Neural progenitor cell (in vitro differentiated cells): Measurements from ENCODE around the gene LYZL2. TPM values are rescaled to one million over a fixed set of nuclear protein-coding genes. Genes with fewer than 3 reads are reported as not detected.
"Not testable (repeated sequence)": the region's sequence is repeated elsewhere in the genome, so short reads cannot be mapped to it uniquely, and the experiment has no call there.

Experiments used
- DNase-seq: peaks from one replicate; pipeline ENCODE4 v3.0.0-alpha.2; 2016; ENCODE audit warnings: low spot score
- H2AFZ ChIP-seq: fragments of 200-600 bp; sonication (generic); replicated peaks from 2 replicates; pipeline ENCODE4 v1.6.1; 2016; ENCODE audit warnings: antibody characterized with exemption
- H3F3A ChIP-seq: fragments of 200-600 bp; sonication (generic); 2 replicates; pipeline ENCODE4 v1.6.1; 2016; ENCODE audit warnings: antibody characterized with exemption, low read depth
- H3K27ac ChIP-seq: fragments of 200-600 bp; sonication (generic); 2 replicates; pipeline ENCODE4 v1.5.1; 2016; ENCODE audit warnings: mild to moderate bottlenecking
- H3K27me3 ChIP-seq: fragments of 200-600 bp; sonication (generic); 2 replicates; pipeline ENCODE4 v1.6.1; 2016; ENCODE audit warnings: mild to moderate bottlenecking, moderate library complexity
- H3K36me3 ChIP-seq: fragments of 200-600 bp; sonication (generic); 2 replicates; pipeline ENCODE4 v1.5.1; 2016
- H3K4me1 ChIP-seq: fragments of 200-600 bp; sonication (generic); 2 replicates; pipeline ENCODE4 v1.6.1; 2016; ENCODE audit warnings: mixed run types
- H3K4me2 ChIP-seq: fragments of 200-600 bp; sonication (generic); 2 replicates; pipeline ENCODE4 v1.6.1; 2016
- H3K4me3 ChIP-seq: fragments of 200-600 bp; sonication (generic); 2 replicates; pipeline ENCODE4 v1.5.1; 2016
- H3K79me2 ChIP-seq: fragments of 200-600 bp; sonication (generic); 2 replicates; pipeline ENCODE4 v1.6.1; 2016; ENCODE audit warnings: low read depth
- H3K9ac ChIP-seq: fragments of 200-600 bp; sonication (generic); 2 replicates; pipeline ENCODE4 v1.6.1; 2016
- H3K9me3 ChIP-seq: fragments of 200-600 bp; sonication (generic); 2 replicates; pipeline ENCODE4 v1.5.1; 2016; ENCODE audit warnings: low read depth
- H4K20me1 ChIP-seq: fragments of 200-600 bp; sonication (generic); 2 replicates; pipeline ENCODE4 v1.6.1; 2016; ENCODE audit warnings: low read depth
- H3K27ac Mint-ChIP-seq: 3 replicates; pipeline ENCODE4 v1.8.0; 2021; ENCODE audit warnings: mixed read lengths
- H3K27me3 Mint-ChIP-seq: 2 replicates; pipeline ENCODE4 v1.8.0; 2022; ENCODE audit warnings: low read depth, mild to moderate bottlenecking, inconsistent platforms, moderate library complexity, mixed read lengths; ENCODE audit not compliant: insufficient read depth
- H3K36me3 Mint-ChIP-seq: 3 replicates; pipeline ENCODE4 v1.8.0; 2021; ENCODE audit warnings: mixed read lengths
- H3K4me1 Mint-ChIP-seq: 3 replicates; pipeline ENCODE4 v1.8.0; 2021; ENCODE audit warnings: mixed read lengths
- H3K4me3 Mint-ChIP-seq: 3 replicates; pipeline ENCODE4 v1.8.0; 2021; ENCODE audit warnings: mild to moderate bottlenecking, moderate library complexity, mixed read lengths
- H3K9me3 Mint-ChIP-seq: 3 replicates; pipeline ENCODE4 v1.8.0; 2020; ENCODE audit warnings: mixed read lengths
- CTCF ChIP-seq: fragments of 200-600 bp; sonication (generic); IDR thresholded peaks from 2 replicates; pipeline ENCODE4 v1.5.1; 2017; ENCODE audit warnings: antibody characterized with exemption, mild to moderate bottlenecking
- EZH2 ChIP-seq: fragments of 200-600 bp; sonication (generic); IDR thresholded peaks from 2 replicates; pipeline ENCODE4 v1.6.1; 2017; ENCODE audit warnings: antibody characterized with exemption, mild to moderate bottlenecking, moderate library complexity
- EZH2phosphoT487 ChIP-seq: fragments of 200-600 bp; sonication (generic); IDR thresholded peaks from 2 replicates; pipeline ENCODE4 v1.6.1; 2017; ENCODE audit warnings: antibody characterized with exemption
- total RNA-seq: library from RNA; depleted of rRNA; stranded (reverse); fragments of >200 nt; gene quantifications from 2 replicates; pipeline ENCODE4 v1.2.3, GENCODE V29; 2015; ENCODE audit warnings: low replicate concordance

The LYZL2 gene
- total RNA-seq, 1 donor from 2014 or later, result not detected

- DNase-seq, result no peak
- H3K36me3 ChIP-seq, result no peaks in the 10 kb centered on the region
- H3K27ac Mint-ChIP-seq, result no peak overlapping the region
- H2AFZ ChIP-seq, result no peak overlapping the region
- H3K9ac ChIP-seq, result no peak overlapping the region
- no peak overlapping the region for H3K27ac ChIP-seq
- TF ChIP-seq EZH2phosphoT487 (no peak), CTCF (no peak), EZH2 (no peak)
- peaks cover 24% of the 10 kb centered on the region for H3K4me1 Mint-ChIP-seq
- no peaks in the 10 kb centered on the region for H3F3A ChIP-seq
- H3K79me2 ChIP-seq, result no peaks in the 10 kb centered on the region
- H3K4me2 ChIP-seq, result no peak overlapping the region
- no peak overlapping the region for H3K4me3 ChIP-seq
- peaks cover 5% of the 10 kb centered on the region for H3K9me3 Mint-ChIP-seq
- H3K27me3 Mint-ChIP-seq, result peaks cover 17% of the 10 kb centered on the region
- no peaks in the 10 kb centered on the region for H3K27me3 ChIP-seq
- H3K36me3 Mint-ChIP-seq, result peaks cover 5% of the 10 kb centered on the region
- H3K9me3 ChIP-seq, result no peaks in the 10 kb centered on the region
- H3K4me3 Mint-ChIP-seq, result no peak overlapping the region
- H4K20me1 ChIP-seq, result no peaks in the 10 kb centered on the region
- peaks cover 4% of the 10 kb centered on the region for H3K4me1 ChIP-seq
Measured at GRCh38 chr10:30606313-30606712, 23.2 kb downstream of the LYZL2 start.

- Mint-ChIP-seq H3K27ac (peak overlapping the region; percentile 10), H3K4me3 (peak overlapping the region; percentile 0), H3K4me1 (peaks cover 24% of the 10 kb centered on the region), H3K27me3 (peaks cover 19% of the 10 kb centered on the region)
- not testable (repeated sequence) for H3K9me3 ChIP-seq, H3K36me3 ChIP-seq, H3F3A ChIP-seq, H3K9ac ChIP-seq, H3K27ac ChIP-seq, H3K27me3 ChIP-seq, H3K36me3 Mint-ChIP-seq, H3K4me2 ChIP-seq, H3K4me3 ChIP-seq, H3K4me1 ChIP-seq, DNase-seq, H3K79me2 ChIP-seq, H2AFZ ChIP-seq, H4K20me1 ChIP-seq, H3K9me3 Mint-ChIP-seq
Measured at GRCh38 chr10:30605341-30606121, 24.0 kb downstream of the LYZL2 start.

GRCh38 chr10:30603589-30603988 is 26.0 kb downstream of the LYZL2 start:
- Histone ChIP-seq H3K27ac (no peak overlapping the region), H2AFZ (no peak overlapping the region), H3K9me3 (no peaks in the 10 kb centered on the region), H3K4me1 (peaks cover 4% of the 10 kb centered on the region), H3K27me3 (no peaks in the 10 kb centered on the region), H4K20me1 (no peaks in the 10 kb centered on the region), H3K4me2 (no peak overlapping the region), H3F3A (no peaks in the 10 kb centered on the region), H3K36me3 (no peaks in the 10 kb centered on the region), H3K4me3 (no peak overlapping the region), H3K9ac (no peak overlapping the region), H3K79me2 (no peaks in the 10 kb centered on the region)
- Mint-ChIP-seq H3K27me3 (peaks cover 15% of the 10 kb centered on the region), H3K4me1 (peaks cover 32% of the 10 kb centered on the region), H3K4me3 (peak overlapping the region; percentile 9), H3K9me3 (peaks cover 5% of the 10 kb centered on the region), H3K36me3 (peaks cover 5% of the 10 kb centered on the region), H3K27ac (peak overlapping the region; percentile 67)
- no peak for TF ChIP-seq EZH2phosphoT487
- no peak for TF ChIP-seq CTCF
- TF ChIP-seq EZH2, result no peak
- no peak for DNase-seq

DNA sequence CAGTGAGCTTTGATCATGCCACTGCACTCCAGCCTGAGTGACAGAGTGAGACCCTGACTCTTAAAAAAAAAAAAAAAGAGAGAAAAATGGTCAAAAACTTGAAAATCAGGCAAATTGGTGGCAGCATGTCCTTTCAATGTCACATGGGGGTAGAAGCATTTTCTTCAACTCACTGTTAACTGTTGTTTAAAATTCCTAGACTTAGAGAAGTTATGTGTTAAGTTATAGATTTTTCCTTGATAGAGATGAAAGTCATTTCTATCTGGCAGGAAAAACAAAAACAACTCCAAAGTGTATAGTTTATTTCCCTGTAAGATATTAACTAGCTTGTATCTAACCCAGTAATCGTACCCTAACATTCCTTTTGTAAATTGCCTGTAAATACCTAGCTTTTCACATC is 26.8 kb downstream of the LYZL2 start:
- Mint-ChIP-seq H3K4me1 (peaks cover 41% of the 10 kb centered on the region), H3K27ac (no peak overlapping the region), H3K36me3 (peaks cover 4% of the 10 kb centered on the region), H3K27me3 (peaks cover 15% of the 10 kb centered on the region), H3K9me3 (peaks cover 5% of the 10 kb centered on the region), H3K4me3 (no peak overlapping the region)
- H3K79me2 ChIP-seq, result no peaks in the 10 kb centered on the region
- H3F3A ChIP-seq, result peaks cover 2% of the 10 kb centered on the region
- H3K27me3 ChIP-seq, result no peaks in the 10 kb centered on the region
- H3K9ac ChIP-seq, result no peak overlapping the region
- TF ChIP-seq EZH2phosphoT487 (no peak), CTCF (no peak), EZH2 (no peak)
- H3K4me2 ChIP-seq, result no peak overlapping the region
- H3K36me3 ChIP-seq, result no peaks in the 10 kb centered on the region
- no peaks in the 10 kb centered on the region for H4K20me1 ChIP-seq
- no peak overlapping the region for H3K27ac ChIP-seq
- no peak for DNase-seq
- H2AFZ ChIP-seq, result no peak overlapping the region
- peaks cover 9% of the 10 kb centered on the region for H3K4me1 ChIP-seq
- no peak overlapping the region for H3K4me3 ChIP-seq
- no peaks in the 10 kb centered on the region for H3K9me3 ChIP-seq
